OCI-LY3 (cell line): ENCODE data around the gene HPD.

ENCODE experiments used
- CTCF ChIP-seq: fragments of 200-600, 300-600 bp; sonication (generic); IDR thresholded peaks from 2 replicates; pipeline ENCODE4 v1.5.1; 2014; ENCODE audit warnings: antibody characterized with exemption, low read length, low read depth
- EZH2phosphoT487 ChIP-seq: fragments of 200-600 bp; shearing (Covaris generic); IDR thresholded peaks from 2 replicates; pipeline ENCODE4 v1.6.1; 2018; ENCODE audit warnings: antibody characterized with exemption, mixed run types, low read depth

GRCh38 chr12:121849665-121850064 is 9.0 kb downstream of the HPD start:
- TF ChIP-seq CTCF, result no peak
- no peak for TF ChIP-seq EZH2phosphoT487
